Panc1 (cell line): ENCODE measurements around the gene STARD7. TPM values are rescaled to one million over a fixed set of nuclear protein-coding genes. Genes with fewer than 3 reads are reported as not detected.

Source experiments
- ATAC-seq: fragments of 200-7000 bp; cut with Tn5 transposase; 2 replicates; pipeline ENCODE4 v1.9.1; 2020; ENCODE audit warnings: mild to moderate bottlenecking, moderate library complexity
- BruUV-seq: library from RNA; stranded (reverse); fragments of 400-500 nt; replicated peaks from 2 replicates; lab custom pipeline; 2021; lab: Mats Ljungman, UMichigan
- CTCF ChIA-PET: fragments of 300-600 bp; sonication (Branson Sonifier 250); formaldehyde crosslinking; loops from one replicate; lab custom pipeline; 2022; ENCODE audit warnings: antibody characterized with exemption; lab: Charles Lee
- POLR2A ChIA-PET: fragments of 300-600 bp; sonication (Branson Sonifier 250); formaldehyde crosslinking; loops from one replicate; lab custom pipeline; 2022; ENCODE audit warnings: antibody characterized with exemption; lab: Charles Lee
- DNase-seq: peaks from one replicate; pipeline ENCODE4 v3.0.0-alpha.2; 2010; ENCODE audit warnings: low read depth, low spot score
- H3K27ac ChIP-seq: 2 replicates; pipeline ENCODE4 v1.5.1; 2011; ENCODE audit warnings: mild to moderate bottlenecking, low read length, inconsistent platforms
- H3K27me3 ChIP-seq: fragments of 200-500 bp; sonication (Bioruptor generic); 2 replicates; pipeline ENCODE4 v1.6.0; 2014; ENCODE audit warnings: low read length, inconsistent platforms; ENCODE audit not compliant: control insufficient read depth, insufficient read depth
- H3K36me3 ChIP-seq: fragments of 200-500 bp; sonication (Bioruptor generic); 2 replicates; pipeline ENCODE4 v1.5.1; 2014; ENCODE audit warnings: inconsistent platforms, mild to moderate bottlenecking, low read length, moderate library complexity; ENCODE audit not compliant: control insufficient read depth, insufficient read depth
- H3K4me1 ChIP-seq: 2 replicates; pipeline ENCODE4 v1.5.1; 2011; ENCODE audit warnings: inconsistent platforms, mild to moderate bottlenecking, low read length, moderate library complexity; ENCODE audit not compliant: control insufficient read depth, insufficient read depth
- H3K4me3 ChIP-seq, 2 experiments: 2 replicates each; pipeline ENCODE4 v1.5.1; 2011 to 2012; ENCODE audit warnings: low read depth in 2 of 2, low read length in 2 of 2, mild to moderate bottlenecking in 2 of 2, inconsistent platforms in 1 of 2, moderate library complexity in 1 of 2
- H3K9me3 ChIP-seq: fragments of 200-500 bp; sonication (Bioruptor generic); 2 replicates; pipeline ENCODE4 v1.5.1; 2014; ENCODE audit warnings: low read depth, mild to moderate bottlenecking, inconsistent platforms, low read length, moderate library complexity; ENCODE audit not compliant: control insufficient read depth, insufficient read depth
- POLR2AphosphoS5 ChIP-seq: IDR thresholded peaks from 2 replicates; pipeline ENCODE4 v1.6.1; 2012; ENCODE audit warnings: mild to moderate bottlenecking, low read depth, low read length, moderate library complexity
- REST ChIP-seq, 2 experiments: IDR thresholded peaks; 2 replicates each; pipeline ENCODE4 v1.6.1; 2011 to 2012; ENCODE audit warnings: low read depth in 2 of 2, control low read depth in 1 of 2, low read length in 1 of 2, mild to moderate bottlenecking in 1 of 2, moderate library complexity in 1 of 2; ENCODE audit not compliant: insufficient read depth in 1 of 2
- SIN3A ChIP-seq: IDR thresholded peaks from 2 replicates; pipeline ENCODE4 v1.6.1; 2012; ENCODE audit warnings: low read depth, mild to moderate bottlenecking, low read length, moderate library complexity, borderline replicate concordance; ENCODE audit not compliant: insufficient read depth
- TCF7L2 ChIP-seq: IDR thresholded peaks from 2 replicates; pipeline ENCODE4 v1.6.1; 2011; ENCODE audit warnings: mild to moderate bottlenecking, low read depth, low read length, inconsistent platforms
- in situ Hi-C: cut with HindIII; loops from 2 replicates; pipeline ENCODE4 v1.10.0; 2016; ENCODE audit warnings: low sequenced_read_pairs, low pct_unique_long_range_greater_than_20kb
- intact Hi-C: fragments of 100-400 bp; cut with micrococcal nuclease; formaldehyde crosslinking; loops from one replicate; pipeline ENCODE4 v1.10.0; 2022; ENCODE audit not compliant: unreplicated experiment
- total RNA-seq: library from RNA; stranded (reverse); gene quantifications from one replicate; pipeline ENCODE4 v1.2.1, GENCODE V29; 2021; ENCODE audit not compliant: unreplicated experiment
- TF ChIP-seq, protein P1 (sequence below): fragments of 450-650 bp; IDR thresholded peaks from 2 replicates; pipeline ENCODE4 v1.5.1; 2017; ENCODE audit warnings: mild to moderate bottlenecking

STARD7 gene
- total RNA-seq, 1 experiment from 2014 or later, result 133 TPM

- Histone ChIP-seq H3K27ac (no peak overlapping the region), H3K36me3 (no peaks in the 10 kb centered on the region; the same call in 1 of the 2 replicates), H3K27me3 (no peaks in the 10 kb centered on the region), H3K9me3 (no peaks in the 10 kb centered on the region), H3K4me1 (peaks cover 38% of the 10 kb centered on the region), H3K4me3 (no peak overlapping the region)
- no peak for DNase-seq
- TF ChIP-seq POLR2AphosphoS5 (no peak), TCF7L2 (no peak), REST (IDR thresholded peaks at IDR 0.05; ENCODE audit: insufficient read depth in 1 of 2, low read depth in 2 of 2, low read length in 1 of 2) (no peak), SIN3A (no peak)
- TF ChIP-seq, protein P1, sequence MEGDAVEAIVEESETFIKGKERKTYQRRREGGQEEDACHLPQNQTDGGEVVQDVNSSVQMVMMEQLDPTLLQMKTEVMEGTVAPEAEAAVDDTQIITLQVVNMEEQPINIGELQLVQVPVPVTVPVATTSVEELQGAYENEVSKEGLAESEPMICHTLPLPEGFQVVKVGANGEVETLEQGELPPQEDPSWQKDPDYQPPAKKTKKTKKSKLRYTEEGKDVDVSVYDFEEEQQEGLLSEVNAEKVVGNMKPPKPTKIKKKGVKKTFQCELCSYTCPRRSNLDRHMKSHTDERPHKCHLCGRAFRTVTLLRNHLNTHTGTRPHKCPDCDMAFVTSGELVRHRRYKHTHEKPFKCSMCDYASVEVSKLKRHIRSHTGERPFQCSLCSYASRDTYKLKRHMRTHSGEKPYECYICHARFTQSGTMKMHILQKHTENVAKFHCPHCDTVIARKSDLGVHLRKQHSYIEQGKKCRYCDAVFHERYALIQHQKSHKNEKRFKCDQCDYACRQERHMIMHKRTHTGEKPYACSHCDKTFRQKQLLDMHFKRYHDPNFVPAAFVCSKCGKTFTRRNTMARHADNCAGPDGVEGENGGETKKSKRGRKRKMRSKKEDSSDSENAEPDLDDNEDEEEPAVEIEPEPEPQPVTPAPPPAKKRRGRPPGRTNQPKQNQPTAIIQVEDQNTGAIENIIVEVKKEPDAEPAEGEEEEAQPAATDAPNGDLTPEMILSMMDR, result no peak
- in situ Hi-C loops, result no loop called here
- intact Hi-C loops, result no loop called here
- no peak for ATAC-seq
- CTCF ChIA-PET, result interaction anchor here (0.6 kb wide), 1 partner anchor 325 kb away, joined by 3 read pairs; no protein-coding TSS in a partner anchor
- no TSS peak for BruUV-seq
- POLR2A ChIA-PET, result no interaction called here
These were observed 6.3 kb downstream of the STARD7 start for GRCh38 chr2:96202152-96202854.

DNA sequence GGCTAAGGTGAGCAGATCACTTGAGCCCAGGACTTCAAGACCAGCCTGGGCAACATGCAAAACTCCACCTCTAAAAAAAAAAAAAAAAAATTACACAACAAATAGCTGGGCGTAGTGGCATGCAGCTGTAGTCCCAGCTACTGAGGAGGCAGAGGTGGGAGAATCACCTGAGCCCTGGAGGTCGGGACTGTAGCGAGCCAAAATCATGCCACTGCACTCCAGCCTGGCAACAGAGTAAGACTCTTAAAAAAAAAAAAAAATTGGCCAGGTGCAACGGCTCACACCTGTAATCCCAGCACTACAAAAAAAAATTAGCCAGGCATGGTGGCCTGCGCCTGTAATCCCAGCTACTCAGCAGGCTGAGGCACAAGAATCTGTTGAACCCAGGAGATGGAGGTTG lies 7.3 kb downstream of the STARD7 start:
- no peaks in the 10 kb centered on the region for H3K27me3 ChIP-seq
- no peaks in the 10 kb centered on the region for H3K9me3 ChIP-seq
- no peak for ATAC-seq
- TF ChIP-seq, protein P1, result no peak
- TF ChIP-seq TCF7L2 (no peak), SIN3A (no peak), REST (IDR thresholded peaks at IDR 0.05; ENCODE audit: insufficient read depth in 1 of 2, low read depth in 2 of 2, low read length in 1 of 2) (no peak), POLR2AphosphoS5 (no peak)
- CTCF ChIA-PET, result interaction anchor here (0.6 kb wide), 2 partner anchors 59 to 325 kb away, joined by 3 to 4 read pairs; no protein-coding TSS in a partner anchor
- DNase-seq, result no peak
- no peak overlapping the region for H3K27ac ChIP-seq
- H3K4me1 ChIP-seq, result peaks cover 38% of the 10 kb centered on the region
- no peak overlapping the region for H3K4me3 ChIP-seq
- in situ Hi-C loops (no loop called here), intact Hi-C loops (no loop called here)
- H3K36me3 ChIP-seq, result no peaks in the 10 kb centered on the region
- POLR2A ChIA-PET, result interaction anchor here (0.6 kb wide), 1 partner anchor 61 kb away, joined by 5 read pairs; no protein-coding TSS in a partner anchor
- no TSS peak for BruUV-seq
